Dermis microvascular lymphatic vessel endothelial cell (primary cell): ENCODE measurements around the gene CLCN5. TPM values are rescaled to one million over a fixed set of nuclear protein-coding genes. Genes with fewer than 3 reads are reported as not detected.

Experiments used
- DNase-seq, 2 donors: peaks; one replicate each; pipeline versions ENCODE4 v3.0.0 to v3.0.0-alpha.2; 2010; ENCODE audit warnings: low read depth in 2 of 2
- total RNA-seq: library from RNA; depleted of rRNA; stranded (reverse); fragments of >200 nt; gene quantifications from 2 replicates; pipeline ENCODE4 v1.2.1, GENCODE V29; 2014

CLCN5 gene
- total RNA-seq, 1 donor from 2014 or later = 6.2 TPM

DNA sequence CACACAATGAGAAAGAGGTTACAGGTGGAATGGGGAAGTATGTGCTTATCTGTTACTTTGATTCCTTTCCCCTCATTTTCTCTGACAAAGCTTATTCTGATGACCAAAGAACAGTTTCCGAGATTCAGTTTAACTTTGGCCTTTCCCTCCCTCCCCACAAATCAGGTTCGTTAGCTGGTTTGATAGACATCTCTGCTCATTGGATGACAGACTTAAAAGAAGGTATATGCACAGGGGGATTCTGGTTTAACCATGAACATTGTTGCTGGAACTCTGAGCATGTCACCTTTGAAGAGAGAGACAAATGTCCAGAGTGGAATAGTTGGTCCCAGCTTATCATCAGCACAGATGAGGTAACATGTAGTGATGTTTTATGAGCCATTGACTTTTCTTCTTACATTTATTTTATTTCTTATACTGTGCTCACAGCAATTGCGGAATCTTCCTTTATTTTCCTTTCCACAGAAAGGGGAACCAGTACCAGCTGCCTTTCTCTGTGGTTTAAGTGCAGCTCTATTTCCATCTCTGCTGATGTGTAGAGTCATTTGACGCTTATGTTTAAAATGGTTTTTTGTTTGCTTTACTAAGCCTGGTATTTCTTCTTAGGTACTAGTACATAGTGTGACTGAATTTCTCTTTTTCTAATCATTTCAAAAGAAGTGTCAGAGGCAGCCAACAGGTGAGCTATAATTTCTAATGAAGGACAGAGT, 153.4 kb downstream of the CLCN5 start:
- DNase-seq = no peak

DNA sequence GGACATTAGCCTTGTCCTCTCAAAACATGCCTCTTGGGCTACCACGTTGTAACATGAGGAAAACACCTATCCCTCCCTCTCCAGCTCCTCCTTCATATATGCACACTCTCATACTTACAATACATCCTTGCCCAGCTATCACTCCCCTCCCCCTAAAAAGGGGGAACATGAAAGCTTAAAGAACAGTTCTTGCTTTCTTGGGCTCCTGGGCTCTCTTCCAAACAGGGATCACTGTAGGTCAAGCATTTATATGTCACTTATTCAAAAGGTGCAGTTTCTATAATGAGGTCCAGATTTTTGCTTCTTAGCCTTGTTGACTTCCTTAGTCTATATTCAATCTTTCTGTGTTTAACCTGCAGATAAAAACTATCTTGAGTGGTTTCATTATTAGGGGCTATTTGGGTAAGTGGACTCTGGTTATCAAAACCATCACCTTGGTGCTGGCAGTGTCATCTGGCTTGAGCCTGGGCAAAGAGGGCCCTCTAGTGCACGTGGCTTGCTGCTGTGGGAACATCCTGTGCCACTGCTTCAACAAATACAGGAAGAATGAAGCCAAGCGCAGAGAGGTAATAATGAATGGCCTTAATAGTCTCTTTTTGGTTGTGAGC, 159.0 kb downstream of the CLCN5 start:
- peak; percentile 28 to 52 for DNase-seq

DNA sequence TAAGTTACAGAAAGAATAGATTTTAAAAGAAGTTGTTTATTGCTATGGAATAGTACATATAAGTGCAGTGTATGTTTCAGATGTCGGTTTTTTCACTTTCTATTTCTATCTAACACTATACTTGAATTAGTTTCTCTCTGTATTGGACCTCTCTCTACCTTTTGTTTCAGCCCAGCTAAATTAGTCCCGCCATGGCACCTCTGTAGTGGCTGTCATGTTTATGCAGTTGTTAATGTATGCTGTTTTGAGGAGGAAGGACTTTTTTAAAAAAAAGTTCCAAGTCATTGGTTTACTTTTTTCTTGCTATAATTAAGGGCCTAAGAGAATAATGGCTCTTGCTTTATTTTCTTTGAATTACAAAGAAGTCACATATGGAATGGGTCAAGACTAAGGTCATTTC, 160.3 kb downstream of the CLCN5 start:
- no peak for DNase-seq

DNA sequence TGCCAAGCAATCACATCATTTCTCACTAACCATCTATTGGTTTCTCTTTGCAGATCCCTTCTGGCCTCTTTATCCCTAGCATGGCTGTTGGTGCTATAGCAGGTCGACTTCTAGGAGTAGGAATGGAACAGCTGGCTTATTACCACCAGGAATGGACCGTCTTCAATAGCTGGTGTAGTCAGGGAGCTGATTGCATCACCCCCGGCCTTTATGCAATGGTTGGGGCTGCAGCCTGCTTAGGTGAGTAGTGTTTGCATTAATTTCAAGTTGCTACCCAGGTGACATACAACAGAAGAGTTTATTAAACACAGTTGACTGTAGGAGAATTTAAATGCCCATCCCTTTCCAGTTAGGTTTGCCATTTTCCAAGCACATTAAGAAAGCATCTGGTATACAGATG, 166.2 kb downstream of the CLCN5 start:
- DNase-seq = no peak

DNA sequence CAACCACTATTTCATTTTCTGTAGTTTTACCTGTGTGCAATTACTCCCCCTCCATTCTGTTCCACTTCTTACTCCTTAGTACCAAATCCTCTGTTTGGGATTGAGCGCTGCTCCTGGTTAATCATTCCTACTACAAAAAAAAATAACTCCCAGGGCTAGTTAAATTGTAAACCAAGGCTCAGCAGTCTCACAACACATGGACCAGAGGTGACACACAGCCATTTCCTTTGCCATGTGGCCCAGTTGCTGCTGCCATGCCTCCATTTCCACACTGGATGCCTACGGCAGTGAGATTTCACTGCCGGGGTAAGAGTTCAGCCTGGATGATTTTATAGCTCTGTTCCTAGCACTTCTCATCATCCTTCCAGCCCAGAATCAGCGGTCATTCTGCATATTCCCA, 171.2 kb downstream of the CLCN5 start:
- DNase-seq = no peak

DNA sequence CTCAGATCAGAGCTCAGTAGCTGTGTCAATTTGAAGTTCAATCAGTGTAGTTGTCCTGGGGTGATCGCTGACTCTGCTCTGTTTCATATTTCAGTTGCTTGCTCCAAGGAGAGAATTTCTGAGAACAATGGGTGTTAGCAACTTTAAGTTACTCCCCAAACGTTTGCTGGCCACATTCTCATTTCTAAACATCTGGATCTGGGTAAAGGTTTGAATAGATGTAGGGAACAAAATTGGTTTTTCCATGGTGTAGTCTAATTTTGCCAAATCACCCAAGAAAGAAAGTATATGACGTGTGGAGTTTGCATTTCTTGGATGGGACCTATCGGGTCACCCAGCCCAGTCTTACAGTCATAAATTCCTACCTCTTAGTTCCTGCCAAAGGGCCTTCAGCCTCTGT, 174.7 kb downstream of the CLCN5 start:
- no peak for DNase-seq

DNA sequence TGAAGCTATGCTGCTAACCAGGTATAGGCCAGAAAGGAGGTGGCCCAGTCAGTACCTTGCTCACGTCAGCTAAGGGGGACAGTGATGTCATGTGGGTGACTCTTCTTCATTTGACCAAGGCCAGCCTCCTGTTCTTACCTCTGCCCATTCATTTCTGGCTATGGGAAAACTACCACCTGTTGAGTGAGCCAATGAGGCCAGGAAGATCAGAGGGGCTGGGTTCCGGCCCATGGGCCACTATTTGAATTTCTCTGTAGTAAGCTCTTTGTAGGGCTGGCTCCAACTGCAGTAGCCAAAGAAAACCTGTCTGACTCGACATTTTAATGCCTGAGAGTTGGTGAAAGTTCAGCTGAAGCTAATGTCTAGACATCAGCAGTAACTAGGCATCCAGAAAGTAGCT, 175.8 kb downstream of the CLCN5 start:
- peak in 1 of 2 donors; percentile 6 for DNase-seq

DNA sequence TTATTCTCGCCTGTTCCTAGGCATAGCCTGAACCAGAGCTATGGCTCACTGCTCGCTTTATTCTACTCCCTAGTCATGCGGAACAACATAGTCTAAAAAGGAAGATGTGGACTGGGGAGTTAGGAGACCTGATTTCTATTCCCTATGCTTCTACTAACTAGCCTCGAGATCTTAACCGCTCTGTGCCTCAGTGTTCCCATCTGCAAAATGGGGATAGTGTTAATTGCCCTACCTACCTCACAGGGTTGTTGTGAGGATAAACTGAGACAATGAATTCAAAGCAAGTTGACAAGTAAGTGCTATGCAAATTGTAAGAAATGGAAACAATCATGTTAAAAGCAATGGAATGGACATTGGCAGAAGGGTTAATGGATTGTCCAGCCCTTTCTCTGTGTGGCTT, 176.4 kb downstream of the CLCN5 start:
- DNase-seq = no peak

DNA sequence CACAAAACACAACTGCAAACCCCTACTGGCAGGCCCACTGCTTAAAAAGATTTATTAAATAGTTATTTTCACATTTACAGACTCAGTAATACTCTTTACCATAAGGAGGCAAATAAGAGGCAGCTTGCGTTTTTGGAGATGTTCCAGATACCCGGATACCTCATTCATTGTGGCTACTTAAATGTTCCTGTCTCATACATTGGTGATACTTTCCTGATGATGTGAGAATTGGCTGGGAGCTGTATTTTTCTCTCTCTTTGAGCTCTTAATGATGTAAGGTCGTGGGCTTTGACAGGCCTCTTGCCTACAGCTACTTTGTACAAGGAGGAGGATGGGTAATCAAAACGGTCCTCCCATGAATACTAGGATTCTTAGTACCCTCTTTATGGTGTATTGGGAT, 176.9 kb downstream of the CLCN5 start:
- no peak for DNase-seq

DNA sequence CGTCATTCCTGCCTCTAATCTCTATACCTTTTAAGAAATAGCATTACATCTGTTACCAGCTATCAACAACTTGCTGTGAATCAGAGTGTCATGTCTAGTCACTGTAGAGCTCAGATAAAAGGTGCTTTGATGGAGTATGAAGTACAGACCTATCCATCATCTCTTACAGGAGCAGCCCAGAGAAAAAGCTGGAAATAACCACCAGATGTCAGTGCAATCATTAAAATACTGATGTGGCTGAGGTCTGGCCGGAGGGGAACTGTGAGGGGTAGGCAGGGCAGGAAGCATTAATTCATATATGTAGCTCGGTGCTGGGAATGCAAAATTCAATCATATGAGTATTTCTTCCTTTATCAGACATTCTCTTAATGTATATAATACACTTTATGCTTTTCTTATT, 177.8 kb downstream of the CLCN5 start:
- DNase-seq = peak; percentile 21 to 33

DNA sequence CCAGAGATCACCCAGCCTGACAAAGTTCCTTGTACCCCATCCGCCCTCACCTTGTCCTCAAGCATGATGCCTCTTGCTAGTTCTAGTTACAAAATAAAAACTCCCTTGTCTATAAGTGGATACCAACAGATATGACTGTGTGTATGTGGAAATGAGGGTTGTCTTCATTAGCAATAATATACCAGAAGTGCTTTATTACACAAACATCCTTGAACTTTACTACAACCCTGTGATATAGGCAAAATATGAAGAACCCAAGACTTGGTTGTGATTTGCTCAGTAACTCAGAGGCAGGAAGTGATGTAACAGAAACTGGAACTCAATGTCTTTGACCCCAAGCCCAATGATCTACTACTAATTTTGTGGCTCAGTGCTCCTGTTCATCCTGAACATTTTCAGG, 180.8 kb downstream of the CLCN5 start:
- DNase-seq = no peak

DNA sequence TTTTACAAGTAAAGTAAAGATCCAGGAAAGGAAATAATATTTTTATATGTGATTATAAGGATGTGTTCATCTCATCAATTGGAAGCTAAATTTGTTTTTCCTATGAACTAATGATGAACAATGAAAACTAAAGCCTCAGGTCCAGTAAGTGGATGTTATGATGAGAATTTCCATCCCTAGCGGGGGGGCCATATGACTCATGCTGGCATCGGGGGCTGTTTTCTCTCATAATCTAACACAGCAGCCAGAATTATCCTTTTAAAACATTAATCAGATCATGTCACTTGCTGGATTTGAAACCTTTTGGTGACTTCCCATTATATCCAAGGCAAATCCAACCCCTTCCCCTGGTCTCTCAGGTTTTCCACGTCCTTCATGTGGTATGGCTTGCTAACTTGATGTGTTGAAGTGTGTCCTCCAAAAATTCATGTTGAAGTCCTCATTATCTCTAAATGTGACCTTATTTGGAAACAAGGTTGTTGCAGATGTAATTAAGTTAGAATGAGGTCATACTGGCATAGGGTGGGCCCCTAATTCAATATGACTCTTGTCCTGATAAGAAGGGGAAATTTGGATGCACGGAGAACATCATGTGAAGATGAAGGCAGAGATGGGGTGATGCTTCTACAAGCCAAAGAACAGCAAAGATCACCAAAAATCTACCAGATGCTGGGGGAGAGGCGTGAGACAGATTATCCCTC, 181.6 kb downstream of the CLCN5 start:
- DNase-seq = peak; percentile 14 to 58

DNA sequence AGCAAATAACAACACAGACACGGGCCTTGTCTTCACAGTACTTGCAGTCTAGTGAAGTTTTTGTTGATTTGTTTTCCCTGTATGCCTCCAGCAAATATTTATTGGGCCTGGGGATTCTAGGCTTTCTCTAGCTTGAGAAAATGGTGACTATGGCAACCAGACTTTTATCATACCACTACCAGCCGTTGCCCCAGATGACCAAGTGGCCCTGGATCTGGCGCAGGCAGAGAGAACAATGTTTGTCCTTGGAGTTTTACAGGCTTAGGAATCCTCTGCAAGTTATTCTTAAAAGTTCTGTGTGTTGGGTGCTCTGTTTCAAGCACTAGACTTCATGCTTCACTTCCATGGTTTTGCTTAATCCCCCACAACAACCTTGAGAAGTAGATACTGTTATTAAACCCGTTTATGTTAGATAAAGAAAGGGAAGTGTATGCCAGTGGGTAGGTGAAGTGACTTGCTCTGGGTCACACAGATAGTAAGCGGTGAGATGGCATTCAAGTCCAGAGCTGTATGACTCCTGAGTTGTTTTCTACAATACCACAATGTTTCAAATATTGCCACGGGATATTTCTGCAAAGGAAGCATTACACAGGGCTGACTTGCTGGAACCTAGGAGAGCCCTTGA, 183.8 kb downstream of the CLCN5 start:
- no peak for DNase-seq

DNA sequence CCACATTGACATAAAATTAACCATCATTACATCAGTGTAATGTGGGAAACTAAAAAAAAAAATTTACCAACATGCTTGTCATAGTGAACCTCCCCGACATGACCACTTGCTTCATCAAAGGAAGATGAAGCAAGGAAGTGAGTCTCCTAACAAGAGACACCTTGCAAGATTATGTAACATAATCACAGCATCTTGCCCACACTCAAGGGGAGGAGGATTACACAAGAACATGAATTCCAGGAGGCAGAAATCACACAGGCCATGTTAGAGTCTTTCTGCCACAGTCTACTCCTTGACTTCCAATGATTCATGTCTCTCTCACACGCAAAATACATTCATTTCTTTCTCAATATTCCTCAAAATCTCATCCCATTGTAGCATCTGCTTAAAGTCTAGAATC, 185.1 kb downstream of the CLCN5 start:
- DNase-seq = no peak

DNA sequence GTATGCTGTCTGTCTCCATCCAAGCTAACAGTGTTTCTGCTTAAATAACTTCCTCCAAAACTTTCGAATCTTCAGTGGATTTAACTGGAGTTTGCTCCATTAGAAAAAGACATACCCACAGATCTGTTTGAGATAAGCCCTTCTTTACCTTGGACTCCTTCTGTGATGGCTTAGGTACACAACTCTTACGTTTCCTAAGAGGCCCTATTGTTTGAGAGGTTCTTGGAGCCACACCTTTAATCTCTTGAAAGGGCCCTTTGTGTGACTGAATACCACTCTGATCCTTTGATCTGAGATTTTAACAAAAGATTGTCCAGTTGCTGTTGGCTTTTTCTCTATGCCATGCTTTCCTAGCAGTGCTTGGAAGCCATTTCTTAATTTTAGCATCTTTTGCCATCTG, 185.9 kb downstream of the CLCN5 start:
- no peak for DNase-seq

DNA sequence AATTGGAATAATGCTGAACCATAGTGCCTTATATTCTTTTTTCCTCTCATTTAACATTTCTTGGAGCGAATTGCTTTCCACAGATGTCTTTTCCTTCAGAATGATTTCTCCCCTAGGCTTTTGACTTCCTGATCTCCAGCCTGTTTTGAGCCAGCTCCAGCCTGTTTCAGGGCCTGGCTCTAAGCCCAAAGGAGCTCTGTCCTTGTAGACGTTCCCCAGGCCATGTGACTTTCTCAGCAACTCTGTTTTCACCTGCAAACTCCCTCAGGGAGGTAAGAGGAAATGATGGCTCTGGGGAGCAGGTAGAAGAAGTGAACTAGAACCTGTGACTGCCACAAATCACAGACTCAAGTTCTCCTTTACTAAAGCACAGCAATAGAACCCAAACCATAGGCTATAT, 189.3 kb downstream of the CLCN5 start:
- DNase-seq = no peak

DNA sequence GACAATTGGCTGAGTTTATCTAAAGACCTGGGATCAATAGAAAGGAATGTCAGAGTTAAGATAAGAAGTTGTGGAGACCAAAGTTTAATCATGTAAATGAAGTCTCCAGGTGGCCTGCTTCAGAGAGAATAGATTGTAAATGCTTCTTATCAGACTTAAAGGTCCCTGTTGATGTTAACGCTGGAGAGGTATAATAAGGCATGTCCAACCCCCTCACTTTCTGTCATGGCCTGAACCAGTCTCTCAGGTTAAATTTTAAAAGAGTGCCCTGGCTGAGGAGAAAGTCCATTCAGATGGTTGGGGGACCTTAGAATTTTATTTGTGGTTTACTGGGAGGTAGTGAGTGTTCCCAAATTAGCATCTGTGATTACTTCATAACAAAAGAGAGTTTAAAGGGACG, 191.7 kb downstream of the CLCN5 start:
- DNase-seq = no peak

DNA sequence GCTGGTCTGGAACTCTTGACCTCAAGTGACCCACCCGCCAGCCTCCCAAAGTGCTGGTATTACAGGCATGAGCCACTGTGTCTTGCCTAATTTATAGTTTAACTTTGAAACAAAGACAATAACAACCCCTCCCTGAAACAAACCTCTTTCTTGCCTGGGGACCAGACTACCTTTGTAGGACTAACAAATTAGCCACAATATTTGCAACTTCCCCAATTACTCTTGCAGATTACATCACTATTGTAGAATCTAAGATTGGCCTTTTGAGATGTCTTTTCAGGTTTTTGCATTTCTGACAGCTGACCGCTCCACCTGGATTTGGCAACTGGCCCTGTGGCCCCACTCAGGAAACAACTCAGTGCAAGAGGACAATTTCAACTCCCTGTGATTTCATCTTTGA, 193.6 kb downstream of the CLCN5 start:
- DNase-seq = no peak

DNA sequence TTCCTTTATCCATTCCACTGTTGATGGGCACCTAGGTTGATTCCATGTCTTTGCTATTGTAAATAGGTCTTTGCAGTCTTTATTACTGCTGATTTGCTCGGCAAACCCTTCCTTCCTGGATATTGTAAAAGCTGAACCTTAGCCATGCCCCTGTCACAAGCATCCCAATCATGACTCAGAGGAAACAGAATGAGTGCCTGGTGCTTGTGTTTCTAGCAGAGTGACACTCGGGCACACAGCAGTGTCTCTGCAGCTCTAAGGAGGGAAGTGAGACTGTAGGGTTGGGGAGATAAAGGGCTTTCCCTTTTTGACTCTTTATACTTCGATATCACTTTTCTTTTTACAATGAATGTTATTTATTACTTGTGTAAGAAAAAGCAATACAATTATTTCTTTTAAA, 195.1 kb downstream of the CLCN5 start:
- DNase-seq = peak in 1 of 2 donors; percentile 28

DNA sequence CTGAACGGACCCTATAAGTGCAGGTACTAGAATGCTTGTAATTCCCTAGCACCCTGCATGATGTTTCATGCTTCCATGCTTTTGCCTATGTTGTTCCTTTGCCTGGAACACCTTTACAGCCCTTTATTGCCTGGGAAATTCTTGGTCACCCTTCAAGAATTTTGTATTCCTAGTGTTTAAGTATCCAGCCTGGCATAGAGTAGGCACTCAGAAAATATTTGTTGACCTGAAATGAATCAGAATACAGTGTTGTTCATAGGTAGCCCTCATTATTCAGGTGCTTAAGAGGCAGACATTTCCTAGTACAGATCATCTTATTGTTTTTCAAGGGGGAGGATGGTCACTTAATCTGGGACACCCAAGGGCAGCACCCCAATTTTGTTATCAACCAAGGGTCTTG, 203.1 kb downstream of the CLCN5 start:
- no peak for DNase-seq

DNA sequence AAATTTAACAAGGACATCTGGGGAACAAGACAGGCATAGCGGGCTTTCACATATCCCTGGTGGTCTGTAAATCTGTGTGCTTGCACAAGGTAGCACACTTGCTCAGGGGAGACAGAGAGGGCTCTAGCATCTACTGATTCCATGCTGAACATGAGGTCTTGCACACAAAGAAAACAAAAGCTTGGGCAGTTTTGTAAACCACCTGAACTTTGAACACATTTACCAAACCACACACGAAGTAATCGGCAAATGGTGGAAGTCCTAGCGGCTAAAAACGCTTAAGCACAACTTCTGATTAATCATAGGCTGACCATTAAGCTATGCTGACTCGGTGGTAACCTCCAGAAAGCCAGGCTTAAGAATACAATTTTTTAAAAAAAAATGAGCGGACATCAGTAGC, 225.6 kb downstream of the CLCN5 start:
- DNase-seq = no peak
